ENCODE results near the gene LAMP5.

The LAMP5 gene

DNA sequence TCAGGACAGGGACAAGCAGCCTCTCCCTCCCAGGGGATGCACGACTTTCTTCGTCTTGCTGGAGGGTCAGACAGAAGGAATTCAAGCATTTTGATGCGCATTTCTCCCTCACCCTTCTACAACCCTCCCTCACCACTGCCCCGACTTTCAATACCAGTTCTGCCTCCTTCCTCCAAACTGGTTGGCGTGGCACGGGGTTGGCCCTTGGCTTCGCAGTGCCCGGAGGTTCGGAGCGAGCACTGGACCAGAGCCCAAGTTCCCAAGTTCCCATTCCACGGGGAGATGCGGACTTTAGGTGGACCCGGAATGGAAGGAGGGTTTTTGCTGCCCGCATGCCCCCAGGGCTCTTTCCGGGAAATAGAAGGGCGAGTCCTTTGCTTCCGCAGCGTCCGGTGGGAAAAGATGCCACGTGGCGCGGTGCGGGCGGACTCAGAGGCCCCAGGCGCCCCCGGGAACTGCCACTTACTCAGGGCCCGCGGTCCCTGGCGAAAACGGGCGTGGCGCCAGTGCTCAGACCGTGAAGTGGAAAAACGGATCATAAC, 8.0 kb upstream of the LAMP5 start:
- H3K4me3 ChIP-seq (ENCODE audit: low read length): no peak overlapping the region

GRCh38 chr20:9506964-9507369, 7.4 kb upstream of the LAMP5 start:
- H3K9me2 ChIP-seq (replicated peaks; ENCODE audit: control insufficient read depth, low read length): no peaks in the 10 kb centered on the region
- no peaks in the 10 kb centered on the region for H3K9me3 ChIP-seq (ENCODE audit: control insufficient read depth, insufficient read depth, low read length)
- no peaks in the 10 kb centered on the region for H3K4me1 ChIP-seq (ENCODE audit: control insufficient read depth, low read length)
- no peak for TF ChIP-seq EZH2phosphoT487 (IDR thresholded peaks at IDR 0.05; ENCODE audit: borderline replicate concordance, low read length)
- TF ChIP-seq CTCF (IDR thresholded peaks at IDR 0.05; ENCODE audit: low read depth, low read length, poor library complexity, severe bottlenecking): no peak
- no peaks in the 10 kb centered on the region for H3K36me3 ChIP-seq (ENCODE audit: control insufficient read depth, low read length)
- H3K79me2 ChIP-seq (ENCODE audit: control insufficient read depth, low read length): no peaks in the 10 kb centered on the region
- H3K27me3 ChIP-seq (ENCODE audit: control insufficient read depth, low read length): peaks cover 2% of the 10 kb centered on the region; the same call in 1 of the 2 replicates
- H3K4me3 ChIP-seq (ENCODE audit: low read length): no peak overlapping the region
- H3K4me2 ChIP-seq (ENCODE audit: low read length): no peak overlapping the region
- no peaks in the 10 kb centered on the region for H3F3A ChIP-seq (ENCODE audit: control insufficient read depth, insufficient read depth)
- H4K20me1 ChIP-seq (ENCODE audit: control insufficient read depth, insufficient read depth, low read depth, low read length): no peaks in the 10 kb centered on the region
- H3K27ac ChIP-seq (ENCODE audit: low read depth, low read length): no peak overlapping the region

More for the DNA sequence above, 8.0 kb upstream of the LAMP5 start:
- no peaks in the 10 kb centered on the region for H3K9me3 ChIP-seq (ENCODE audit: control insufficient read depth, insufficient read depth, low read length)
- no peak overlapping the region for H3K27ac ChIP-seq (ENCODE audit: low read depth, low read length)
- no peaks in the 10 kb centered on the region for H3K9me2 ChIP-seq (replicated peaks; ENCODE audit: control insufficient read depth, low read length)
- H3K36me3 ChIP-seq (ENCODE audit: control insufficient read depth, low read length): no peaks in the 10 kb centered on the region
- no peaks in the 10 kb centered on the region for H3K4me1 ChIP-seq (ENCODE audit: control insufficient read depth, low read length)
- peaks cover under 1% of the 10 kb centered on the region; the same call in 1 of the 2 replicates for H3K27me3 ChIP-seq (ENCODE audit: control insufficient read depth, low read length)
- H3K79me2 ChIP-seq (ENCODE audit: control insufficient read depth, low read length): no peaks in the 10 kb centered on the region
- no peak overlapping the region for H3K4me2 ChIP-seq (ENCODE audit: low read length)
- no peaks in the 10 kb centered on the region for H3F3A ChIP-seq (ENCODE audit: control insufficient read depth, insufficient read depth)
- no peak for TF ChIP-seq EZH2phosphoT487 (IDR thresholded peaks at IDR 0.05; ENCODE audit: borderline replicate concordance, low read length)
- no peak for TF ChIP-seq CTCF (IDR thresholded peaks at IDR 0.05; ENCODE audit: low read depth, low read length, poor library complexity, severe bottlenecking)
- no peaks in the 10 kb centered on the region for H4K20me1 ChIP-seq (ENCODE audit: control insufficient read depth, insufficient read depth, low read depth, low read length)

GRCh38 chr20:9507544-9508239, 6.7 kb upstream of the LAMP5 start:
- TF ChIP-seq CTCF (IDR thresholded peaks at IDR 0.05; ENCODE audit: low read depth, low read length, poor library complexity, severe bottlenecking): no peak
- no peak for TF ChIP-seq EZH2phosphoT487 (IDR thresholded peaks at IDR 0.05; ENCODE audit: borderline replicate concordance, low read length)
- no peak overlapping the region for H3K4me2 ChIP-seq (ENCODE audit: low read length)
- H3K9me3 ChIP-seq (ENCODE audit: control insufficient read depth, insufficient read depth, low read length): no peaks in the 10 kb centered on the region
- H3K9me2 ChIP-seq (replicated peaks; ENCODE audit: control insufficient read depth, low read length): no peaks in the 10 kb centered on the region
- no peaks in the 10 kb centered on the region for H3F3A ChIP-seq (ENCODE audit: control insufficient read depth, insufficient read depth)
- H3K4me1 ChIP-seq (ENCODE audit: control insufficient read depth, low read length): no peaks in the 10 kb centered on the region
- H3K36me3 ChIP-seq (ENCODE audit: control insufficient read depth, low read length): no peaks in the 10 kb centered on the region
- H3K4me3 ChIP-seq (ENCODE audit: low read length): no peak overlapping the region
- H3K79me2 ChIP-seq (ENCODE audit: control insufficient read depth, low read length): no peaks in the 10 kb centered on the region
- H3K27me3 ChIP-seq (ENCODE audit: control insufficient read depth, low read length): peaks cover 2% of the 10 kb centered on the region; the same call in 1 of the 2 replicates
- no peak overlapping the region for H3K27ac ChIP-seq (ENCODE audit: low read depth, low read length)
- no peaks in the 10 kb centered on the region for H4K20me1 ChIP-seq (ENCODE audit: control insufficient read depth, insufficient read depth, low read depth, low read length)

Measured in DOHH2 (cell line).